Endothelial cell (in vitro differentiated cells): ENCODE measurements around the gene PRDM11. TPM values are rescaled to one million over a fixed set of nuclear protein-coding genes. Genes with fewer than 3 reads are reported as not detected.

ENCODE experiments used
- DNase-seq: peaks from one replicate; pipeline ENCODE4 v3.0.0; 2021; ENCODE audit warnings: low spot score
- H3K27ac Mint-ChIP-seq: one replicate; pipeline ENCODE4 v1.8.0; 2021; ENCODE audit warnings: mixed read lengths, inconsistent platforms; ENCODE audit not compliant: unreplicated experiment
- H3K27me3 Mint-ChIP-seq: one replicate; pipeline ENCODE4 v1.8.0; 2021; ENCODE audit warnings: mild to moderate bottlenecking, moderate library complexity, mixed read lengths, inconsistent platforms; ENCODE audit not compliant: unreplicated experiment
- H3K36me3 Mint-ChIP-seq: one replicate; pipeline ENCODE4 v1.8.0; 2021; ENCODE audit warnings: mild to moderate bottlenecking, low read depth, mixed read lengths, inconsistent platforms; ENCODE audit not compliant: unreplicated experiment
- H3K4me1 Mint-ChIP-seq: one replicate; pipeline ENCODE4 v1.8.0; 2021; ENCODE audit warnings: mild to moderate bottlenecking, mixed read lengths, inconsistent platforms; ENCODE audit not compliant: unreplicated experiment
- H3K4me3 Mint-ChIP-seq: one replicate; pipeline ENCODE4 v1.8.0; 2021; ENCODE audit warnings: mild to moderate bottlenecking, mixed read lengths, inconsistent platforms; ENCODE audit not compliant: unreplicated experiment
- H3K9me3 Mint-ChIP-seq: one replicate; pipeline ENCODE4 v1.8.0; 2021; ENCODE audit warnings: mixed read lengths, inconsistent platforms; ENCODE audit not compliant: unreplicated experiment
- CTCF ChIP-seq: fragments of 200-600 bp; sonication (generic); IDR thresholded peaks from one replicate; pipeline ENCODE4 v1.5.0; 2021; ENCODE audit warnings: antibody characterized with exemption; ENCODE audit not compliant: unreplicated experiment
- total RNA-seq: library from RNA; stranded (reverse); fragmentation: NEBNext Ultra II Directional; extraction: Animal tissue kit (Norgen Biotek cat#: 25700); gene quantifications from one replicate; pipeline ENCODE4 v1.2.1, GENCODE V29; 2021; ENCODE audit not compliant: unreplicated experiment

PRDM11 gene
- total RNA-seq, 1 donor from 2014 or later = 16.0 TPM

GRCh38 chr11:45250035-45250718 lies 103.7 kb downstream of the PRDM11 start:
- H3K27ac Mint-ChIP-seq = no peak overlapping the region
- peaks cover 2% of the 10 kb centered on the region for H3K4me1 Mint-ChIP-seq
- H3K36me3 Mint-ChIP-seq = no peaks in the 10 kb centered on the region
- no peak overlapping the region for H3K4me3 Mint-ChIP-seq
- H3K27me3 Mint-ChIP-seq = peaks cover 4% of the 10 kb centered on the region
- H3K9me3 Mint-ChIP-seq = no peaks in the 10 kb centered on the region
- no peak for DNase-seq
- TF ChIP-seq CTCF = no peak

GRCh38 chr11:45252134-45252856 lies 105.9 kb downstream of the PRDM11 start:
- peak; percentile 85 for DNase-seq
- TF ChIP-seq CTCF = peak; percentile 84
- Mint-ChIP-seq H3K27ac (no peak overlapping the region), H3K4me1 (peaks cover 4% of the 10 kb centered on the region), H3K4me3 (no peak overlapping the region), H3K36me3 (no peaks in the 10 kb centered on the region), H3K9me3 (no peaks in the 10 kb centered on the region), H3K27me3 (peaks cover 2% of the 10 kb centered on the region)

- Mint-ChIP-seq H3K9me3 (no peaks in the 10 kb centered on the region), H3K27me3 (peaks cover 2% of the 10 kb centered on the region), H3K4me1 (peaks cover 10% of the 10 kb centered on the region), H3K36me3 (no peaks in the 10 kb centered on the region), H3K27ac (no peak overlapping the region), H3K4me3 (no peak overlapping the region)
- no peak for TF ChIP-seq CTCF
- DNase-seq = no peak
These were observed 106.4 kb downstream of the PRDM11 start for GRCh38 chr11:45252877-45253276.

GRCh38 chr11:45253640-45254039 lies 107.2 kb downstream of the PRDM11 start:
- Mint-ChIP-seq H3K9me3 (no peaks in the 10 kb centered on the region), H3K27me3 (peaks cover 5% of the 10 kb centered on the region), H3K4me1 (peaks cover 13% of the 10 kb centered on the region), H3K27ac (no peak overlapping the region), H3K36me3 (no peaks in the 10 kb centered on the region), H3K4me3 (no peak overlapping the region)
- DNase-seq = no peak
- no peak for TF ChIP-seq CTCF

- no peak for DNase-seq
- H3K9me3 Mint-ChIP-seq = no peaks in the 10 kb centered on the region
- H3K4me3 Mint-ChIP-seq = no peak overlapping the region
- peaks cover 11% of the 10 kb centered on the region for H3K4me1 Mint-ChIP-seq
- no peak overlapping the region for H3K27ac Mint-ChIP-seq
- no peaks in the 10 kb centered on the region for H3K36me3 Mint-ChIP-seq
- no peak for TF ChIP-seq CTCF
- H3K27me3 Mint-ChIP-seq = peaks cover 5% of the 10 kb centered on the region
These were observed 107.6 kb downstream of the PRDM11 start for GRCh38 chr11:45254070-45254469.
